Upper lobe of left lung (tissue), 4 donors: Measurements from ENCODE around the gene OR2M3.
A peak's percentile ranks its signal among the peaks of the same experiment; 100 is the strongest.

Source experiments
- EP300 ChIP-seq, 4 donors: sonication (generic); formaldehyde crosslinking; IDR thresholded peaks; one replicate each; pipeline ENCODE4 v1.5.1; 2017; ENCODE audit warnings: antibody characterized with exemption in 4 of 4, control low read depth in 2 of 4
- TF ChIP-seq, protein P1 (sequence below), 6 experiments: fragments of 450-650 bp in 4 of 6; fragments of 200-600 bp in 2 of 6; sonication (generic) in 2 of 6; IDR thresholded peaks; one replicate each; pipeline ENCODE4 v1.5.1; 2016 to 2019; ENCODE audit warnings: antibody characterized with exemption in 6 of 6

DNA sequence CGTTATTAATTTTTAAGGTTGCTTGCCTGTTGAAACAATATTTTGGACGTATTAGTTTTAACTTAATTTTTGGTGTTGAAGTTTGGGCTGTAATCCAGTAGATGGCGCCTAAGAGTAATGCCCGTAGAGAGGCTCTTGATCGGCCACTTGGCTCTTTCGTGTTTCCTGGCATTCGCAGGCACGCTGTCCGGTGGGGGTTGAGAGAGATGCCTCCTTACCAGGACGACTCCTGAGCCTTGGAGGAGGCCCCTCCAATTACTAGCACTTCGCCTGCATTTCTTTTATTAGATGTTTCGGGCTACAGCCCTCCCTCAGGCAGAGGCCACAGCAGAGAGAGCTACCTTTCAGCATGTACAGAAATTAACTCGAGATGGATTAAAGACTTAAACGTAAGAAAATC is 46.1 kb downstream of the OR2M3 start:
- TF ChIP-seq EP300 (IDR thresholded peaks at IDR 0.05) = no peak
- TF ChIP-seq, protein P1, sequence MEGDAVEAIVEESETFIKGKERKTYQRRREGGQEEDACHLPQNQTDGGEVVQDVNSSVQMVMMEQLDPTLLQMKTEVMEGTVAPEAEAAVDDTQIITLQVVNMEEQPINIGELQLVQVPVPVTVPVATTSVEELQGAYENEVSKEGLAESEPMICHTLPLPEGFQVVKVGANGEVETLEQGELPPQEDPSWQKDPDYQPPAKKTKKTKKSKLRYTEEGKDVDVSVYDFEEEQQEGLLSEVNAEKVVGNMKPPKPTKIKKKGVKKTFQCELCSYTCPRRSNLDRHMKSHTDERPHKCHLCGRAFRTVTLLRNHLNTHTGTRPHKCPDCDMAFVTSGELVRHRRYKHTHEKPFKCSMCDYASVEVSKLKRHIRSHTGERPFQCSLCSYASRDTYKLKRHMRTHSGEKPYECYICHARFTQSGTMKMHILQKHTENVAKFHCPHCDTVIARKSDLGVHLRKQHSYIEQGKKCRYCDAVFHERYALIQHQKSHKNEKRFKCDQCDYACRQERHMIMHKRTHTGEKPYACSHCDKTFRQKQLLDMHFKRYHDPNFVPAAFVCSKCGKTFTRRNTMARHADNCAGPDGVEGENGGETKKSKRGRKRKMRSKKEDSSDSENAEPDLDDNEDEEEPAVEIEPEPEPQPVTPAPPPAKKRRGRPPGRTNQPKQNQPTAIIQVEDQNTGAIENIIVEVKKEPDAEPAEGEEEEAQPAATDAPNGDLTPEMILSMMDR (IDR thresholded peaks at IDR 0.05) = peak in 5 of 6 experiments; percentile 19 to 46 (median 27)
